ENCODE data around the gene ALK. TPM values are rescaled to one million over a fixed set of nuclear protein-coding genes. Genes with fewer than 3 reads are reported as not detected.
A peak's percentile ranks its signal among the peaks of the same experiment; 100 is the strongest.

ALK gene
- total RNA-seq, 1 donor from 2014 or later = not detected

DNA sequence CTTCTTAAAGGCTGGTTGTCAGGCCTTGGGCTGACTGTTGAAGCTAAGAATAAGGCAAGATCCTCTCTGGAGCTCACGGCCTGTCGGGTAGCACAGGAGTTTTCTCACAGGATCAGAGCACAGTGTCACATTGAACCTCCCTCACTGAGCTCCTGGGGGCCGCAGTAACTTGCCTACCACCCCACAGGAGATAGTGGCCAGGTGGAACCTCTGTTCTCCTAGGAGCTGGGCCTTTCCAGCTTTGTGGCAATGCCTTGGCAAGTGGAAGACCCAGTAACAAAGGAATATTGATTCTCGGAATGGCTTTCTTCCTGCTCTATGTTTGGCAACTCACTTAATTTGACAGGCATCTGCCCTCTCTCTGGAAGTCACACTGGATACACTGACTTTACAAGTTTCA is 1.2 kb upstream of the ALK start:
- H3K36me3 Mint-ChIP-seq (ENCODE audit: insufficient read depth) = no peaks in the 10 kb centered on the region

DNA sequence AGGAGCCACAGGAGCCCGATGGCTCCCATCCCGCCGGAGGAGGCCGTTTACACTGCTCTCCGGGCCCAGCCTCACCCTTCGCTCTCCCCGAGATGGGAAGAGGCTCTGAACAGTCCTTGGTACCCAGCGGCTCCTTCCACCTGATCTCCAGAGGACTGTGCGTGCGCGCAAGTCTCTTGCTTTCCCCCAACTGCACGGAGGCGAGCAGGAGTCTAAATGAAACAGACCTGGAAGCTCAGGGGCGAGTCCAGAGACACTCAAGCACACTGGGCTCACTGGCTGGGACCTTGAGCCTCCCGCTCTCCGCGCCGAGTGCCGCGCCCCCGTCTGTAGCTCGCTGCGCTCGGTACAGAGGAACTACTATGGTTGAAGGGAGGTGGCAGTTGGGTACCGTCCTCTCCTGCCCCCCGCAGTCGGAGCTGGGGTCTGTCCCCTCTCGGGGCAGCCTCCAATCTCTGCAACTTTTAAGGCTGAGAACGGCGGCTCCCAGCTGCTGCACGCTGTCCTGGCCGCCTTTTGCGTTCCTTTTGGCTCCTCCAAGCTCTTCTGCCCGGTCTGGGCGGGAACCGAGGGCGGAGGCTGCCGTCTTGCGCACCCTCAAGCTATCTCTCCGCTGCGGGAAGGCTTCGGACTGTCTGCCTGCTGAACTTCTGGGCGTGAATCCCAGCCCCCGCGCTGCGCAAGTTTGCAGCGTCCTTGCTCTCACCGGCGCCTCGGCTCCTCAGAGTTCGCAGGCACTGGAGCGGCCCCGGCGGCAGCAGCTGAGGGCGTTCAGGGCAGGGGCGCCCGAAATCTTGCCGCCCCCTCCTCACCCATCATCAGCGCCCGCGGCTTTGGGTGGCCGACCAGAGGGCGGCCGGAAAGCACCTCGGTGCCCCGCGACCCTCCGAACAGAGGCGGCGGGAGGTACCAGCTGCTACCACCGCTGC is 491 bp downstream of the ALK start:
- no peaks in the 10 kb centered on the region for H3K36me3 Mint-ChIP-seq (ENCODE audit: insufficient read depth)

More for the DNA sequence above, 1.2 kb upstream of the ALK start:
- Mint-ChIP-seq H3K27ac (peak overlapping the region; percentile 77), H3K4me3 (ENCODE audit: low read depth) (peak overlapping the region; percentile 19), H3K9me3 (ENCODE audit: low read depth) (no peaks in the 10 kb centered on the region), H3K27me3 (peaks cover 46% of the 10 kb centered on the region), H3K4me1 (ENCODE audit: low read depth) (peaks cover 12% of the 10 kb centered on the region)
- no peak for TF ChIP-seq CTCF (IDR thresholded peaks at IDR 0.05; ENCODE audit: unreplicated experiment)
- no peak for DNase-seq (ENCODE audit: low spot score, unreplicated experiment)

DNA sequence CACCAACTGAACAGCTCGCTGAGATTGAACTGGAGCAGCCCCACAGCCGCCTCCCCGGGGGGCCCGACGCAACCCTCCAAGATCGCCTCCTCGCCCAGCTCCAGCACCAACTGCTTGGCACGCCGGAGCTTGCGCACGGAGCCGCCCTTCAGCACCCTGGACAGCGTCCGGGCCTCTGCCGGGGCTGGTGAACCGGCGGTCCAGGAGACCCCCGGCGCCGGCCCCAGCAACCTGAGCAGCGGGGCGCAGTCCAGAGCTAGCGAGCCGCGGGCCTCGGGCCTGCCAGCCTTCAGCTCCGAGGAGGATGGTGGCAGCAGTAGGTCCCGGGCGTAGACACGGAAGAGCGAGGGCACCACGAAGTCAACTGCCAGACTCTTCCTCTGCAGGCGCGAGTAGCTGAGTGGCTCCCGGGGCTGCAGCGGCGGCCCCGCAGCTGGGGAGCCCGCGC is 1.2 kb downstream of the ALK start:
- H3K27ac Mint-ChIP-seq = no peak overlapping the region

More for the DNA sequence above, 491 bp downstream of the ALK start:
- Mint-ChIP-seq H3K9me3 (ENCODE audit: low read depth) (no peaks in the 10 kb centered on the region), H3K4me3 (ENCODE audit: low read depth) (peak overlapping the region; percentile 40), H3K4me1 (ENCODE audit: low read depth) (peaks cover 12% of the 10 kb centered on the region), H3K27me3 (peaks cover 63% of the 10 kb centered on the region), H3K27ac (no peak overlapping the region)
- no peak for TF ChIP-seq CTCF (IDR thresholded peaks at IDR 0.05; ENCODE audit: unreplicated experiment)
- peak; percentile 14 for DNase-seq (ENCODE audit: low spot score, unreplicated experiment)

GRCh38 chr2:29918941-29919340 is 2.4 kb downstream of the ALK start:
- no peak for DNase-seq (ENCODE audit: low spot score, unreplicated experiment)
- H3K4me3 Mint-ChIP-seq (ENCODE audit: low read depth) = no peak overlapping the region
- peaks cover 73% of the 10 kb centered on the region for H3K27me3 Mint-ChIP-seq
- TF ChIP-seq CTCF (IDR thresholded peaks at IDR 0.05; ENCODE audit: unreplicated experiment) = no peak
- peaks cover 12% of the 10 kb centered on the region for H3K4me1 Mint-ChIP-seq (ENCODE audit: low read depth)
- H3K27ac Mint-ChIP-seq = no peak overlapping the region
- no peaks in the 10 kb centered on the region for H3K36me3 Mint-ChIP-seq (ENCODE audit: insufficient read depth)
- H3K9me3 Mint-ChIP-seq (ENCODE audit: low read depth) = no peaks in the 10 kb centered on the region

More for the DNA sequence above, 1.2 kb downstream of the ALK start:
- TF ChIP-seq CTCF (IDR thresholded peaks at IDR 0.05; ENCODE audit: unreplicated experiment) = no peak
- DNase-seq (ENCODE audit: low spot score, unreplicated experiment) = peak; percentile 92
- no peaks in the 10 kb centered on the region for H3K36me3 Mint-ChIP-seq (ENCODE audit: insufficient read depth)
- peaks cover 66% of the 10 kb centered on the region for H3K27me3 Mint-ChIP-seq
- H3K4me1 Mint-ChIP-seq (ENCODE audit: low read depth) = peaks cover 12% of the 10 kb centered on the region
- H3K9me3 Mint-ChIP-seq (ENCODE audit: low read depth) = no peaks in the 10 kb centered on the region
- no peak overlapping the region for H3K4me3 Mint-ChIP-seq (ENCODE audit: low read depth)

- Mint-ChIP-seq H3K4me1 (ENCODE audit: low read depth) (peaks cover 8% of the 10 kb centered on the region), H3K36me3 (ENCODE audit: insufficient read depth) (no peaks in the 10 kb centered on the region), H3K4me3 (ENCODE audit: low read depth) (no peak overlapping the region), H3K27ac (no peak overlapping the region), H3K27me3 (peaks cover 82% of the 10 kb centered on the region), H3K9me3 (ENCODE audit: low read depth) (no peaks in the 10 kb centered on the region)
- no peak for DNase-seq (ENCODE audit: low spot score, unreplicated experiment)
- TF ChIP-seq CTCF (IDR thresholded peaks at IDR 0.05; ENCODE audit: unreplicated experiment) = no peak
These were observed 3.6 kb downstream of the ALK start for GRCh38 chr2:29917781-29918180.
